Erythroblast (primary cell): ENCODE data around the gene KITLG.

Source experiments
- DNase-seq, 2 experiments: peaks; one replicate each; lab custom pipeline; 2025; lab: John Stamatoyannopoulos, UW
- GATA1 ChIP-seq: IDR thresholded peaks from 2 replicates; pipeline ENCODE4 v1.6.1; 2011; ENCODE audit warnings: low read depth, mild to moderate bottlenecking, control low read depth, low read length, moderate library complexity
- POLR2A ChIP-seq: IDR thresholded peaks from 2 replicates; pipeline ENCODE4 v1.6.1; 2011; ENCODE audit warnings: mild to moderate bottlenecking, low read length

Gene KITLG

DNA sequence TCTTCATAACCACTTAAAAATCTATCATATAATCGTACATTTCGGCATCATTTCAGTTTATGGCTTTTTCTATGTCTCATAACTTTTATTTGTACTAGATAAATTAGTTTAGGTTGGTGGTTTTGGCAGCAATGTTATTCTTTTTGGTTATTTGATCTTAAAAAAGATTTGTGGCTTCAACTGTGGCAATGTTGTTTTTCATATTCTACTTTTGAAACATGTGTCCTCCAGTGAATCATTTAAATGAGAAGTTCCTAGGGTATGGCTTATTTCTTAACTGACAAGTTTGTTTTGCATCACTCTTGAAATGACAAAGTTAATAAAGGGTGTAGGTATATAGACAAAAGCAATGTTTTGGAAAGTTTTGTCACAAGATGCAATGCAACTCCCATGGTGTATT lies 11.1 kb upstream of the KITLG start:
- no peak for DNase-seq
- TF ChIP-seq GATA1 (no peak), POLR2A (no peak)

DNA sequence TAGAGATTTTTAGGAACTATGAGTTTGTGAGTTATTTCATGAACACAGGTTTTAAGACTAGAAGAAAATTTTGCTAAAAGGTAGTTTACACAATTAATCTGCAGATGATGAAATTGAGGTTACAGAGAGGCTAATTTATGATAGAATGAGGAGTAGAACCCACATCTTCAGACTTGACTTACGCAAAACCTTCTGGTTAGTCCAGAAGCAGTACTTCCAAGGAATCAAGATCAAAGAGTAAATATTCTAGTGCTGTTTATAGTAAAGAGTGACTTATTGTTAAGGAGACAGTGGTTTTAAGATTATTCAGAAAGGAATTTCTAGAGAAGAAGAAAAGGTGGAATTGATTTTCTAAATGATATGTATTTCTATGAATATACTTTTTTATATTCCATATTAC lies 10.6 kb upstream of the KITLG start:
- TF ChIP-seq POLR2A: no peak
- no peak for TF ChIP-seq GATA1
- DNase-seq: no peak

DNA sequence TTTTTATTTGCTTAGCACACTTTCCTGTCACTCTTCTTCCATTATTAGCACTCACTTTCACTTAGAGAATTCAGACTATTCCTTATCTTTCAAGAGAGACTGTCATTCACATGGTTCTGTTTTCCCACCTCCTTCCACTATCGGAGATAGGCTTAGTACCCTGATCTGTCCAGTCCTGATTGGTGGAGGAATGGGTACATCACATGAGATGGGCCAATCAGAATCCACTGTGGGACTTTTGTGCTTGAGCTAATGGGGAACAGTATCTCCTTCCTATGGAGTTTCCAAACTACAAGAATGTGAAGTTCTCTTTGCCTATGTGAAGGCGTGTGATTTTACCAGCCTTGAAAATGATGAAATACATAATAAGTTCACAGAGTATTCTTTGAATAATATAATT lies 4.8 kb upstream of the KITLG start:
- TF ChIP-seq POLR2A (no peak), GATA1 (no peak)
- DNase-seq: no peak

DNA sequence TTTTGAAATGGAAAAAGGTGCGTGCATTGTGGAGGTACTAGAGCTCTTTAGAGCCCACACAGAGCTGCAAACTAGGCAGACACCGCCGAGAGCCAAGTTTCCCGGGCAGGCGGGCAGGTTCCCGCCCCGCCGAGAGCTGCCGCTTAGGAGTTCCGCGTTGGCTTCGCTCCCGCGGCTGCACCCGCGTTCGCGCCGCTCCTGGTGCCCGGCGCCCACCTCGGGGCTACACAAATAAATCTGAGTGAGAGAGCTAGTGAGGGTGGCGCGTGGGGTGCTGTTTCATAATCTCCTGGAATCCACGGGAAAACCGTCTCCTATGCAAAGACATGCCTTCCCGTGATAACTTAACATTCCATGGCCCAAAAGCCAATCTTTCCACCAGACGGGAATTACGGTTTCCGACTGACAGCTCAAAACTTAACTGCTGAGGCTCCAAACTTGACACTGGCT lies 645 bp downstream of the KITLG start:
- TF ChIP-seq POLR2A: no peak
- no peak for TF ChIP-seq GATA1
- DNase-seq: peak in 1 of 2 experiments; percentile 1

DNA sequence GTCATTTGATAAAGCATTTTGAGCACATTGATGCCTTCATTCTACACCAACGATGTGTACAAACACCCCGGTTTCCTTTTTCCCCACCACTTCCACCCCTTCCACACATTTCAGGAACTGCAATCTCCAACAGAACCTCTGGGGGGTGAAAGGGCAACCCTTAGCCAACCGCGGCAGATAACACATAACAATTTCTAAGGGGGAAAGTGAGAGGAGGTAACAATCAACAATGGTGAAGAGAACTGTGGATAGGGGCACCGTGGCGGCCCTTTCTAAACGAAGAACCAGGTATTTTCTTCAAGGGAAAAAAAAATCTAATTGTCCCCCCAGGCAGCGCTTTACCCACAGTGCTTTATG lies 1.1 kb downstream of the KITLG start:
- TF ChIP-seq GATA1 (no peak), POLR2A (no peak)
- peak in 1 of 2 experiments; percentile 7 for DNase-seq

DNA sequence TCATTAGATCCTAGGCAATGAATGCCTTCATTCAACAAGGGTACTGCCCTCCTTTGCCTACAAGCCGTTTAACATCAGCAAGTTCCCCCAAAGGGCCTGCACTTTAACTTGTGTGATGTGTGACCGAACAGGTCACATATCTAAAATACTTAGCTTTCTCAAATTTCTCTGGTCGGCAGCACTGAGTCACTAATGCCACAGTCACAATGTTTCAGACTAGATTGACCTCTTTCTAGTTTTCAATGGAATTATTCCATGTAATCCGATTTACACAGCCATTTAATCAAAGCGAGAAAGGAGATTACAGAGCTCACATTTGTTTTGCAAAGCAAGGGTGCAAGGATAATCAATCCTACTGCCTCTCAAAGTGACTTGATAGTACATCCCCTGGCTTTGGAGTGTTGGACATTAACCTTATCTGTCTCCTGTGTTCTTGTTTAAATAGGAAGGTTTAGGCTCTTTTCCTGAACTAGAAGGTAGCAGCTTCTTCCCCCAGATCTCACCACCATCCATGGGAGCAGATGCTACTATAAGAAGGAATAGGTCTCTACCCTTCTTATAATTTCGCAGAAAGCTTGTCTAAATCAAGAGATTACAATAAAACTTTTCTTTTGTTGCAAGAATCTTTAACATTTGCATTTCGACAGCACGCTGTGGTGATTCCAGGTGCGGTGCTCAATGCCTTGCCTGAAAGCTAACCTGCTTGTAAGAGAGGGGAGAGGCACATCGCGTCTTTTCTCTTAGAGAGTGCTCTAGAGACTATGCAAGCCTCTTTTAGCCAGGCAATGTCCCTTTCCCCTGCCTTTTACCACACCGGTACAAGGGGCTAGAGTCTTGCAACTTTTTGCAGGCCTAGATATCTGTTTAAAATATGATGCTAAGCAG lies 1.8 kb downstream of the KITLG start:
- DNase-seq: no peak

DNA sequence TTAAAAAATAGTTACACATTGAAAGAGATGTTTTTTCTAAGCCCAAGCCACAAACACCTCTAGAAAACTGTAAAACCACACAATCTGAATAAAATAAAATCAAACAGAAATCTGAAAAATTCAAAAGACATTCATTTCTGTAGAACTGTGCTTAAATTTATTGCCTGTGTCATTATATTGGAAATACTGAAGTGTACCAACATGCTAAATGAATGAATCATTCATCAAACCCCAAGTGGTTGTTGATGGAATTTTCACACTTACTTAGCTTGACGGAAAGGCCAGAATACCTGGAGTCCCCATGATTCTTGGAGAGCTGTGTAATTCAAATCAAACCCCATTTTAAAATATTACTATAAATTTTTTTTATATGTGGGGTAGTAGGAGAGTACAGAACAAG lies 2.7 kb downstream of the KITLG start:
- TF ChIP-seq GATA1 (no peak), POLR2A (no peak)

More for the DNA sequence above, 1.8 kb downstream of the KITLG start:
- TF ChIP-seq POLR2A (no peak), GATA1 (no peak)

DNA sequence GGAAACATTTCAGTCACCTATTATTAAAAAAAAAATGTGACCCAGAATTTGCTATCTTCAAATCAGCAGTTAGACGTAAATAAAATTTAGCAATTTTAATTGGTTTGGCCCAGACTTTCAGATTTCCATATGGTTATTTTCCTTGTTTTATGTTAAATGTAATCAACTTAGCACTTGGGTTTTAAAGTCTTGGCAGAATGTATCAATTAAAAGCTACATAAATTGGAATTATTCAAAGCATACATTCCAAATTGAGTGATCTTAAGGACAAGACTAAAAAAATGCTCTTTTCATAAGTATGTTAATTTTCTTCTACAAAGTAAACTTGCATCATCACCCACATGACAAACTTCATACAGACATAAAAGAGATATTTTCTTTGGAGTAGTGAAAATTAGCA lies 3.4 kb downstream of the KITLG start:
- TF ChIP-seq GATA1: no peak
- TF ChIP-seq POLR2A: no peak
- DNase-seq: no peak

More for the DNA sequence above, 2.7 kb downstream of the KITLG start:
- DNase-seq: no peak

DNA sequence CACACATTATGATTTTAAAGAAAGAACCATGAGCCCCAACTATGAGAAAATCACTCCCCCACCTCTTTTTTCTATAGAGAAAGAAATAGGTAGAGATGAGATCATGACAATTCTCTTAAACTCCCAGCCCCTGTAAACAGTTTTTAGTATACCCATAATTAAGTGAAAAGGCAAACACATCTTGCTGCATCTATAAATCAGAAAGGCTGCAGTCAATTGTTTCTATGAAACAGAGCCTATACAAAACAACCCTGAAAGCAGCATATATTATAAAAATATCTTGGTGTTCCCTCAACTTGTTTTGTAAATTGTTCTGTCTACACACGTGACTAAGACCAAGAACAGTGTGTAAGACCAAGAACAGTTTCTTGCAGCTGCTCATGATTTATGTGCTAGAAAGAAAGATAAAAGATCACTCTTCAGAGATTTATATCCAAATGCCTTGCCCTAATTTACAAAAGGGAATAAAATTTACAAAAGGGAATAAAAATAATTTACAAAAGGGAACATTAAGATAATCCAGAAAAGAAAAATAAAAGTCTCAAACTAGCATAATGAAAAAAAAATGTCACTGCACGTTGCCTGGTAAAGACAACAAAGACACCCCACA lies 4.8 kb downstream of the KITLG start:
- DNase-seq: no peak
- TF ChIP-seq POLR2A: no peak
- TF ChIP-seq GATA1: no peak

DNA sequence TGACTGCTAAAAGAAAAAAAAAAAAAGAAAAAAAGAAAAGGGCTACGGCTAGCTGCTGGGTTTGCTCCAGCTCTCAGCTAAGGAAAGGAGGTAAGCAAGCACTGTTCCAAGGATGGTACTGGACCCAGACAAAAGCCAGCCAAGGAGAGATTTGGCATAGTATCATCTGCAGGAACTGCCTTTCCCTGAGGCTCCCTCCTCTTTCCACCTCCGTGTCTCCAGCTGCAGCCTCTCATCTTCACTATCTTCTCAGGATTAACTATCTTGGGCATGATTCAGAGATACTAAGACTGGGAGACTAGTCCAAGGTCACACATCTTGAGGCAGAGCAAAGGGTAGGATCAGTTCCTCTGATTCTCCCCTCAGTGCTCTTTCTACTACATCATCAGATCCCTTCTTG lies 6.0 kb downstream of the KITLG start:
- DNase-seq: no peak
- TF ChIP-seq POLR2A (no peak), GATA1 (no peak)

DNA sequence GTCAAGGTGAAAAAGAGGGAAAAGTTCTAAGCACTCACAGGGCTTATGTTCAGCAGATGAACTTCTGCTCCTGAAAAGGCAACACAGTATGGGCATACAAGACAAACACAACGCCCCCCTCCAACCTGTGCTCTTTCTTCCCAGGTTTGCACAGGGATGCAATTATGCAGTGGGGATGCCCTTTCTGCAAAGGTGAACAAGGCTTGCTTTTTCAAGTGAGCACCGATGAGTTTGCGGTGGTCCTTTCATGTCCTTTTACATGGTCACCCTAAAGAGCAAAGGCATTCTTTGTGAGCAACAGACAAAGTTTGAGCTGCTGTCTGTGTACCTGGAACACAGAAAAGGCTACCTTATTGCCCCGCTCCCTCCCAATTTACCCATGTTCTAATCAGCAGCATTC lies 6.7 kb downstream of the KITLG start:
- TF ChIP-seq GATA1 (no peak), POLR2A (no peak)
- DNase-seq: no peak

DNA sequence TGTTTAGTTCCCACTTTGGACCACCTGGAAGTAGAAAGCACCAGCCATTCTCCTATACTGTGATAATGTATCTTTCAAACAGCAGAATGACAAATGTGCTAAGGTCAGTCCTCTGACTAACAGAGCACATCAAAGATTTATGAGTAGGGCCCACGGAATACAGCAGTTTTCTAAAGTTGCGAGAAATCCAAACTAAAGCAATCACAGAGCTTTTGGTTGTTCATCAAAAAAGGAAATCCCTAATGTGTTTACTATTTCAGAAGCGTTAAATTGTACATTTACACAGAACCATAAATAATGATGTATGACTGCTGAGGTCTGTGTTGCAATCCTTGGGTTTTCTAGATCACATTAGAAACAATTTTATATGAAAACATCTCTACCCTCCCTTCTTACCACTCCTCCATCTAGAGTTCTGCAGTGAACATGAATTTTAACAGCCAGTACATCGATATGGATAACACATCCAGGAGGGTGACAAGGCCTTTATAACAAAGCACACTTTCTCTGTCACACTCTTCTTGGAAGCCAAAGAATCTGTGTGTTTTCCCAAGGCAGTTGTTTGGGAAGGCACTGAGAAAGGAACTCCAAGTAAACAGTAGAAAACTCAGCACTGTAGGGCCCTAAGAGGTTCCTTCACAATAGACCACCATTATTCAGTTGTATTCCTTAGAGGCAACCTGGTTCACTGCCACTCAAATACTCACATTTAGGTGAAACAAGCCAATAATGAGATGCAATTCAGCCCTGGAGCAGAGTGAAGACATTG lies 7.3 kb downstream of the KITLG start:
- no peak for DNase-seq
- TF ChIP-seq GATA1 (no peak), POLR2A (no peak)

DNA sequence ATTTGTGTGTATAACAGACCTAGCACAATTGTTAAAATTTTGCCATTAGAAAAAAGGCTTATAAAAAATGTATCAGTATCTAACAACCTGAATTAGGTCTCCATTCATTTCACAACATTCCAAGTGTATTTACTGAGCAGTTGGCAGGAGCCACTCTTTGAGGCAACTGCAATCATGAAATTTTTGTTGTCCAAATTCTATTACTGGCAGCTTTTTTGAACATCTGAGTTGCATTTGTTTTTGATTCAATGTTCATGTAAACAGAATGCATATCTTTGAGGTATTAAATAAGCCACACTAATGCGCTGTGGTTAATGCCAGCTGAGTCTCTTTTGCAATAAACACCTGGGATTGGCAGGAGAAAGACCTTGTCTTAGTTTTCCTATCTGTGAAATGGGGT lies 8.7 kb downstream of the KITLG start:
- DNase-seq: no peak
- no peak for TF ChIP-seq GATA1
- TF ChIP-seq POLR2A: no peak

DNA sequence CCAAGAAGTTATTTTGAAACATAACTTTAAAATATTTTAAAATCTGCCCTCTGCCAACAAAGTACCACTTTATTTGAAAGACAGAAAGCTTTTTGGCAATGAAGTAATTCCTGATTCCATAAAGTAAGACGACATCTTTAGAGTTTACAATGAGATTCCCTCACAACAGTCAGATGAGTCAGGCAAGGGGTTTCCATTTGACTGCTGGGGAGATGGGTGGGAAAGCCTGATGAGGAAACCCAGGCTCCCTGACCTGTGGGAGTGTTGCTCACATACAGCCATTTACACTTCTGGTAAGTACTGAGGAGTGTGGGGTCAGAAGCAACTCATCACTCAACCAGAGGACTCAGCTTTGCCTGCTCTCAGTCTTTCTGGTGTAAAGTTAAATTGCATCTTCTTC lies 10.2 kb downstream of the KITLG start:
- DNase-seq: no peak
- TF ChIP-seq POLR2A (no peak), GATA1 (no peak)
